WTC11 (cell line): ENCODE measurements around the gene DNPH1. TPM values are rescaled to one million over a fixed set of nuclear protein-coding genes. Genes with fewer than 3 reads are reported as not detected.
A peak's percentile ranks its signal among the peaks of the same experiment; 100 is the strongest.

Experiments used
- ARID4B ChIP-seq: sonication (generic); formaldehyde crosslinking; IDR thresholded peaks from 2 replicates; pipeline ENCODE4 v1.8.0; 2023; ENCODE audit warnings: missing genetic modification reagents, mild to moderate bottlenecking, borderline replicate concordance
- CREM ChIP-seq: sonication (generic); formaldehyde crosslinking; IDR thresholded peaks from 2 replicates; pipeline ENCODE4 v1.8.1; 2022; ENCODE audit warnings: mild to moderate bottlenecking, missing genetic modification reagents, moderate library complexity
- CTCF ChIP-seq: fragments of 200-600 bp; IDR thresholded peaks from 2 replicates; pipeline ENCODE4 v1.8.0; 2022; ENCODE audit warnings: antibody characterized with exemption
- HMGA2 ChIP-seq: fragments of 250-450 bp; sonication (Bioruptor Pico); IDR thresholded peaks from 2 replicates; pipeline ENCODE4 v1.4.0; 2021; ENCODE audit warnings: mild to moderate bottlenecking, moderate library complexity
- KAT7 ChIP-seq: sonication (generic); formaldehyde crosslinking; IDR thresholded peaks from 2 replicates; pipeline ENCODE4 v1.8.1; 2023; ENCODE audit warnings: missing genetic modification reagents, mild to moderate bottlenecking, borderline replicate concordance
- MYBL2 ChIP-seq: sonication (generic); formaldehyde crosslinking; IDR thresholded peaks from 2 replicates; pipeline ENCODE4 v1.8.1; 2023; ENCODE audit warnings: mild to moderate bottlenecking, moderate library complexity, missing genetic modification reagents
- NFE2L1 ChIP-seq: sonication (generic); formaldehyde crosslinking; IDR thresholded peaks from 2 replicates; pipeline ENCODE4 v1.8.1; 2023; ENCODE audit warnings: missing genetic modification reagents
- NR3C1 ChIP-seq: sonication (generic); formaldehyde crosslinking; conservative IDR thresholded peaks from 2 replicates; pipeline ENCODE4 v1.8.1; 2023; ENCODE audit warnings: low read depth, mild to moderate bottlenecking, missing genetic modification reagents
- RELA ChIP-seq: sonication (generic); formaldehyde crosslinking; IDR thresholded peaks from 2 replicates; pipeline ENCODE4 v1.8.1; 2022; ENCODE audit warnings: missing genetic modification reagents, mild to moderate bottlenecking, borderline replicate concordance
- STAT6 ChIP-seq: sonication (generic); formaldehyde crosslinking; conservative IDR thresholded peaks from 2 replicates; pipeline ENCODE4 v1.8.1; 2023; ENCODE audit warnings: mild to moderate bottlenecking, low read depth, missing genetic modification reagents, moderate library complexity
- TEAD1 ChIP-seq: sonication (generic); formaldehyde crosslinking; IDR thresholded peaks from 2 replicates; pipeline ENCODE4 v1.8.0; 2022; ENCODE audit warnings: mild to moderate bottlenecking, missing genetic modification reagents
- USF2 ChIP-seq: sonication (generic); formaldehyde crosslinking; IDR thresholded peaks from 2 replicates; pipeline ENCODE4 v1.8.1; 2023; ENCODE audit warnings: mild to moderate bottlenecking, missing genetic modification reagents, moderate library complexity
- ZNF138 ChIP-seq: sonication (generic); formaldehyde crosslinking; conservative IDR thresholded peaks from 2 replicates; pipeline ENCODE4 v1.8.1; 2022; ENCODE audit warnings: mild to moderate bottlenecking, moderate library complexity, missing genetic modification reagents
- ZNF219 ChIP-seq: sonication (generic); formaldehyde crosslinking; IDR thresholded peaks from 2 replicates; pipeline ENCODE4 v1.8.0; 2023; ENCODE audit warnings: missing genetic modification reagents, mild to moderate bottlenecking, borderline replicate concordance
- ZNF423 ChIP-seq: fragments of 250-450 bp; sonication (Bioruptor Pico); IDR thresholded peaks from 2 replicates; pipeline ENCODE4 v2.1.2; 2022; ENCODE audit warnings: mild to moderate bottlenecking, moderate library complexity
- total RNA-seq: library from RNA; stranded (reverse); gene quantifications from 3 replicates; pipeline ENCODE4 v1.2.3, GENCODE V29; 2021
- TF ChIP-seq, protein P1 (sequence below): fragments of 250-450 bp; sonication (Bioruptor Pico); IDR thresholded peaks from 2 replicates; pipeline ENCODE4 v2.1.2; 2022; ENCODE audit warnings: mild to moderate bottlenecking, moderate library complexity
- TF ChIP-seq, protein P2 (sequence below): sonication (generic); formaldehyde crosslinking; IDR thresholded peaks from 2 replicates; pipeline ENCODE4 v1.8.1; 2023; ENCODE audit warnings: mild to moderate bottlenecking, missing genetic modification reagents, moderate library complexity
- TF ChIP-seq, protein P3 (sequence below): sonication (generic); formaldehyde crosslinking; IDR thresholded peaks from 2 replicates; pipeline ENCODE4 v1.8.1; 2022; ENCODE audit warnings: mild to moderate bottlenecking, missing genetic modification reagents, moderate library complexity, borderline replicate concordance
- TF ChIP-seq, protein P4 (sequence below): sonication (generic); formaldehyde crosslinking; IDR thresholded peaks from 2 replicates; pipeline ENCODE4 v1.8.0; 2022; ENCODE audit warnings: missing genetic modification reagents
- TF ChIP-seq, protein P5 (sequence below): sonication (generic); formaldehyde crosslinking; conservative IDR thresholded peaks from 2 replicates; pipeline ENCODE4 v1.8.1; 2022; ENCODE audit warnings: mild to moderate bottlenecking, missing genetic modification reagents

The DNPH1 gene
- total RNA-seq, 1 experiment from 2014 or later, result 48.4 TPM

DNA sequence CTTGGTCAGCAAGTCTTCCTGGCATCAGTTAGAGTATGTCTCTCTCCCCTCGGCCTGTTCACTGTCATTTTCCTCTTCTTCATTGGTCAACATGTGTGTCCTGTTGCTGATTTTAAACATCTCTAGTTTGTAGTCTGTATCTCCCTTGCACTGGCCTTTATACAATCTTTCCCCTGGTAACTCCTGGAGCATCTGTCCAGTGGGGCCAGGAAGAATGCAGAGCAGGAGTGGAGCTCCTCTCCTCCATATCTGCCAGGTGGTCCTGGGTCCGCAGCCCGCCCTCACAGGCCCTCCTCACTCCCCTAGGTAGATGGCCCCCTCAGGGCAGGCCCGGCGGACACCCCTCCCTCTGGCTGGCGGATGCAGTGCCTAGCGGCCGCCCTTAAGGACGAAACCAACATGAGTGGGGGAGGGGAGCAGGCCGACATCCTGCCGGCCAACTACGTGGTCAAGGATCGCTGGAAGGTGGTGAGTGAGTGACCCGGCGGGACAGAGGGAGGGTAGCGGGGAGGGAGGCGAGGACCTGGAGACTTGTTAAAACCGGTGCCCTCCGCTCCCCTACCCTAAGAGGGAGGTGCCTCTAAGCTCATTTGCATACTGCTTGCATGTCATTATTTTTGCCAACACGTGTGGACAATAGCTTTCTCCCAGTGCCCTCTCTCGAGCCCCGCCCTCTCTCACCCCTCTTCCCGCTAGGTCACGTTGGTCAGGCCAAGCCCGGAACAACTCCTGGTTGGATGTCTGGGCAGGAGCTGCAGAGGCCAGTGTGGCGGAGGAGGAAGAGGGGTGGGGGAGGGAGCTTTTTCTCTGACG is 17.2 kb upstream of the DNPH1 start (continued):
- TF ChIP-seq HMGA2 (CRISPR knock-in tag), result no peak
- TF ChIP-seq KAT7 (CRISPR knock-in tag), result no peak
- no peak for TF ChIP-seq RELA (CRISPR knock-in tag)
- TF ChIP-seq ZNF138 (CRISPR knock-in tag), result no peak
- 0 out of 2 replicates have a peak, but pooled peaks have one; percentile 22 for TF ChIP-seq CREM (CRISPR knock-in tag)
- no peak for TF ChIP-seq NFE2L1
- TF ChIP-seq, protein P1, sequence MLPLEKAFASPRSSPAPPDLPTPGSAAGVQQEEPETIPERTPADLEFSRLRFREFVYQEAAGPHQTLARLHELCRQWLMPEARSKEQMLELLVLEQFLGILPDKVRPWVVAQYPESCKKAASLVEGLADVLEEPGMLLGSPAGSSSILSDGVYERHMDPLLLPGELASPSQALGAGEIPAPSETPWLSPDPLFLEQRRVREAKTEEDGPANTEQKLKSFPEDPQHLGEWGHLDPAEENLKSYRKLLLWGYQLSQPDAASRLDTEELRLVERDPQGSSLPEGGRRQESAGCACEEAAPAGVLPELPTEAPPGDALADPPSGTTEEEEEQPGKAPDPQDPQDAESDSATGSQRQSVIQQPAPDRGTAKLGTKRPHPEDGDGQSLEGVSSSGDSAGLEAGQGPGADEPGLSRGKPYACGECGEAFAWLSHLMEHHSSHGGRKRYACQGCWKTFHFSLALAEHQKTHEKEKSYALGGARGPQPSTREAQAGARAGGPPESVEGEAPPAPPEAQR (CRISPR knock-in tag), result no peak
- TF ChIP-seq MYBL2 (CRISPR knock-in tag), result no peak
- 0 out of 2 replicates have a peak, but pooled peaks have one; percentile 75 for TF ChIP-seq TEAD1 (CRISPR knock-in tag)
- peak; percentile 81 for TF ChIP-seq ARID4B (CRISPR knock-in tag)
- TF ChIP-seq ZNF423 (CRISPR knock-in tag), result no peak
- no peak for TF ChIP-seq CTCF
- no peak for TF ChIP-seq NR3C1 (CRISPR knock-in tag)
- TF ChIP-seq ZNF219 (CRISPR knock-in tag), result no peak
- TF ChIP-seq, protein P2, sequence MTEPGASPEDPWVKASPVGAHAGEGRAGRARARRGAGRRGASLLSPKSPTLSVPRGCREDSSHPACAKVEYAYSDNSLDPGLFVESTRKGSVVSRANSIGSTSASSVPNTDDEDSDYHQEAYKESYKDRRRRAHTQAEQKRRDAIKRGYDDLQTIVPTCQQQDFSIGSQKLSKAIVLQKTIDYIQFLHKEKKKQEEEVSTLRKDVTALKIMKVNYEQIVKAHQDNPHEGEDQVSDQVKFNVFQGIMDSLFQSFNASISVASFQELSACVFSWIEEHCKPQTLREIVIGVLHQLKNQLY (CRISPR knock-in tag), result no peak
- TF ChIP-seq, protein P3, sequence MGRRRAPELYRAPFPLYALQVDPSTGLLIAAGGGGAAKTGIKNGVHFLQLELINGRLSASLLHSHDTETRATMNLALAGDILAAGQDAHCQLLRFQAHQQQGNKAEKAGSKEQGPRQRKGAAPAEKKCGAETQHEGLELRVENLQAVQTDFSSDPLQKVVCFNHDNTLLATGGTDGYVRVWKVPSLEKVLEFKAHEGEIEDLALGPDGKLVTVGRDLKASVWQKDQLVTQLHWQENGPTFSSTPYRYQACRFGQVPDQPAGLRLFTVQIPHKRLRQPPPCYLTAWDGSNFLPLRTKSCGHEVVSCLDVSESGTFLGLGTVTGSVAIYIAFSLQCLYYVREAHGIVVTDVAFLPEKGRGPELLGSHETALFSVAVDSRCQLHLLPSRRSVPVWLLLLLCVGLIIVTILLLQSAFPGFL (CRISPR knock-in tag), result no peak
- TF ChIP-seq, protein P4, sequence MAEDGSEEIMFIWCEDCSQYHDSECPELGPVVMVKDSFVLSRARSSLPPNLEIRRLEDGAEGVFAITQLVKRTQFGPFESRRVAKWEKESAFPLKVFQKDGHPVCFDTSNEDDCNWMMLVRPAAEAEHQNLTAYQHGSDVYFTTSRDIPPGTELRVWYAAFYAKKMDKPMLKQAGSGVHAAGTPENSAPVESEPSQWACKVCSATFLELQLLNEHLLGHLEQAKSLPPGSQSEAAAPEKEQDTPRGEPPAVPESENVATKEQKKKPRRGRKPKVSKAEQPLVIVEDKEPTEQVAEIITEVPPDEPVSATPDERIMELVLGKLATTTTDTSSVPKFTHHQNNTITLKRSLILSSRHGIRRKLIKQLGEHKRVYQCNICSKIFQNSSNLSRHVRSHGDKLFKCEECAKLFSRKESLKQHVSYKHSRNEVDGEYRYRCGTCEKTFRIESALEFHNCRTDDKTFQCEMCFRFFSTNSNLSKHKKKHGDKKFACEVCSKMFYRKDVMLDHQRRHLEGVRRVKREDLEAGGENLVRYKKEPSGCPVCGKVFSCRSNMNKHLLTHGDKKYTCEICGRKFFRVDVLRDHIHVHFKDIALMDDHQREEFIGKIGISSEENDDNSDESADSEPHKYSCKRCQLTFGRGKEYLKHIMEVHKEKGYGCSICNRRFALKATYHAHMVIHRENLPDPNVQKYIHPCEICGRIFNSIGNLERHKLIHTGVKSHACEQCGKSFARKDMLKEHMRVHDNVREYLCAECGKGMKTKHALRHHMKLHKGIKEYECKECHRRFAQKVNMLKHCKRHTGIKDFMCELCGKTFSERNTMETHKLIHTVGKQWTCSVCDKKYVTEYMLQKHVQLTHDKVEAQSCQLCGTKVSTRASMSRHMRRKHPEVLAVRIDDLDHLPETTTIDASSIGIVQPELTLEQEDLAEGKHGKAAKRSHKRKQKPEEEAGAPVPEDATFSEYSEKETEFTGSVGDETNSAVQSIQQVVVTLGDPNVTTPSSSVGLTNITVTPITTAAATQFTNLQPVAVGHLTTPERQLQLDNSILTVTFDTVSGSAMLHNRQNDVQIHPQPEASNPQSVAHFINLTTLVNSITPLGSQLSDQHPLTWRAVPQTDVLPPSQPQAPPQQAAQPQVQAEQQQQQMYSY (CRISPR knock-in tag), result no peak
- no peak for TF ChIP-seq STAT6 (CRISPR knock-in tag)
- TF ChIP-seq, protein P5, sequence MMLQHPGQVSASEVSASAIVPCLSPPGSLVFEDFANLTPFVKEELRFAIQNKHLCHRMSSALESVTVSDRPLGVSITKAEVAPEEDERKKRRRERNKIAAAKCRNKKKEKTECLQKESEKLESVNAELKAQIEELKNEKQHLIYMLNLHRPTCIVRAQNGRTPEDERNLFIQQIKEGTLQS (CRISPR knock-in tag), result no peak
- peak; percentile 87 for TF ChIP-seq USF2
